MM.1S (cell line): ENCODE measurements around the gene INTS11.

Source experiments
- CTCF ChIP-seq: fragments of 300-600 bp; sonication (generic); IDR thresholded peaks from 2 replicates; pipeline ENCODE4 v1.5.1; 2016; ENCODE audit warnings: antibody characterized with exemption, low read length, mixed read lengths
- EZH2 ChIP-seq: fragments of 300-600 bp; sonication (generic); optimal IDR thresholded peaks from 2 replicates; pipeline ENCODE3; 2017; ENCODE audit warnings: low read depth, mild to moderate bottlenecking, antibody characterized with exemption, low read length, mixed read lengths

GRCh38 chr1:1359664-1360468 lies 35.4 kb upstream of the INTS11 start:
- TF ChIP-seq CTCF (no peak), EZH2 (no peak)
